DND-41 (cell line): ENCODE results near the gene PTPRD.

Source experiments
- EZH2 ChIP-seq: IDR thresholded peaks from 3 replicates; pipeline ENCODE4 v1.6.1; 2012; ENCODE audit warnings: borderline replicate concordance, low read depth, mild to moderate bottlenecking, moderate library complexity, low read length, inconsistent platforms; ENCODE audit not compliant: severe bottlenecking
- TF ChIP-seq, protein P1 (sequence below): IDR thresholded peaks from 2 replicates; pipeline ENCODE4 v1.5.1; 2012; ENCODE audit warnings: borderline replicate concordance, low read length, moderate library complexity, mild to moderate bottlenecking; ENCODE audit not compliant: poor library complexity, severe bottlenecking; ENCODE audit errors: extremely low read depth

DNA sequence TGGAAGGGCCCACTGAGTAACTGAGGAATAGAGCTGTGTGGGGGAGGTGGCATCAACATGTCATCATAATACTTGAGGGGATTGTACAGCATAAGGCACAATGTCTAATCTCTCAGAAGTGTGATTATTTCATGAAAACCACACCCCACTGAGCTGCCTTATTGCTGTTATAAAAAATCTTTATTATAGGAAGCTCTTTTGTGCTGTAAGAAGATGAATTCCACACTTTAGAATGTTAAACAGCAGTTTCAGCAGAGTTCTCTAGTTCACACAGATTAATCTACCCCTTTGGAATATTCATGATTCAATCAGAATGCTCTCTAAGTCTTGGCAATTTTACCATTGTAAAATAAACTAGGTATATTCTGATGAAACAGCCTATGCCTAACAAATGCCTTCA is 1389.6 kb downstream of the PTPRD start:
- TF ChIP-seq, protein P1, sequence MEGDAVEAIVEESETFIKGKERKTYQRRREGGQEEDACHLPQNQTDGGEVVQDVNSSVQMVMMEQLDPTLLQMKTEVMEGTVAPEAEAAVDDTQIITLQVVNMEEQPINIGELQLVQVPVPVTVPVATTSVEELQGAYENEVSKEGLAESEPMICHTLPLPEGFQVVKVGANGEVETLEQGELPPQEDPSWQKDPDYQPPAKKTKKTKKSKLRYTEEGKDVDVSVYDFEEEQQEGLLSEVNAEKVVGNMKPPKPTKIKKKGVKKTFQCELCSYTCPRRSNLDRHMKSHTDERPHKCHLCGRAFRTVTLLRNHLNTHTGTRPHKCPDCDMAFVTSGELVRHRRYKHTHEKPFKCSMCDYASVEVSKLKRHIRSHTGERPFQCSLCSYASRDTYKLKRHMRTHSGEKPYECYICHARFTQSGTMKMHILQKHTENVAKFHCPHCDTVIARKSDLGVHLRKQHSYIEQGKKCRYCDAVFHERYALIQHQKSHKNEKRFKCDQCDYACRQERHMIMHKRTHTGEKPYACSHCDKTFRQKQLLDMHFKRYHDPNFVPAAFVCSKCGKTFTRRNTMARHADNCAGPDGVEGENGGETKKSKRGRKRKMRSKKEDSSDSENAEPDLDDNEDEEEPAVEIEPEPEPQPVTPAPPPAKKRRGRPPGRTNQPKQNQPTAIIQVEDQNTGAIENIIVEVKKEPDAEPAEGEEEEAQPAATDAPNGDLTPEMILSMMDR = no peak
- TF ChIP-seq EZH2 = no peak
